ENCODE measurements around the gene BTNL8. TPM values are rescaled to one million over a fixed set of nuclear protein-coding genes. Genes with fewer than 3 reads are reported as not detected.

BTNL8 gene
- total and polyA plus RNA-seq, 4 donors, result 0.29 to 2.0 (median 0.30) TPM; not detected in 1

DNA sequence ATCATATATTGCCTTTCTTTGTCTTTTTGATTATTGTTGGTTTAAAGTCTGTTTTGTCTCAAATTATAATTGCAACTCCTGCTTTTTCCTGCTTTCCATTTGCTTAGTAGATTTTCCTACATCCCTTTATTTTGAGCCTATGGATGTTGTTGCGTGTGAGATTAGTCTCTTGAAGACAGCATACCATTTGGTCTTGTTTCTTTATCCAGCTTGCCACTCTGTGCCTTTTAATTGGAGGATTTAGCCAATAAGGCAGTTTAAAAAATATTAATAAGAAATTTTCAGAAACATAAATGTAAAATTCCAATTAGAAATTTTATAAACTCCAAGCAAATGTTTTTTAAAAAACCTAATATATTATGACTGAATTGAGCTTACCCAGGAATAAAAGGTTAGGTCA, 24.0 kb downstream of the BTNL8 start:
- Histone ChIP-seq H3K27ac (ENCODE audit: low read depth in 1 of 2, low read length in 2 of 2) (no peak overlapping the region), H3K4me3 (ENCODE audit: low read length in 2 of 2) (no peak overlapping the region), H3K36me3 (ENCODE audit: control insufficient read depth in 1 of 2, insufficient read depth in 2 of 2, low read length in 1 of 2) (no peaks in the 10 kb centered on the region), H3K4me1 (ENCODE audit: control insufficient read depth in 1 of 2, insufficient read depth in 2 of 2, low read length in 2 of 2) (no peaks in the 10 kb centered on the region), H3K27me3 (ENCODE audit: control insufficient read depth in 1 of 2, insufficient read depth in 2 of 2, low read length in 1 of 2) (peaks cover 0 to 5% of the 10 kb centered on the region in 2 donors), H3K9me3 (ENCODE audit: control insufficient read depth, low read length) (peaks cover 15% of the 10 kb centered on the region)
- intact Hi-C loops (cut with DNase I), result no loop called here
- ATAC-seq (ENCODE audit: low FRiP score) (no peak), DNase-seq (no peak)
- 74 to 88% methylated on average over 1 of the region's 1 CpG for WGBS, 2 donors

- Histone ChIP-seq H3K27ac (ENCODE audit: low read depth in 1 of 2, low read length in 2 of 2) (no peak overlapping the region), H3K4me1 (ENCODE audit: control insufficient read depth in 1 of 2, insufficient read depth in 2 of 2, low read length in 2 of 2) (no peaks in the 10 kb centered on the region), H3K4me3 (ENCODE audit: low read length in 2 of 2) (no peak overlapping the region), H3K9me3 (ENCODE audit: control insufficient read depth, low read length) (peaks cover 9% of the 10 kb centered on the region), H3K27me3 (ENCODE audit: control insufficient read depth in 1 of 2, insufficient read depth in 2 of 2, low read length in 1 of 2) (no peaks in the 10 kb centered on the region), H3K36me3 (ENCODE audit: control insufficient read depth in 1 of 2, insufficient read depth in 2 of 2, low read length in 1 of 2) (no peaks in the 10 kb centered on the region)
- no peak for DNase-seq
- ATAC-seq (ENCODE audit: low FRiP score), result no peak
- intact Hi-C loops (cut with DNase I), result no loop called here
Observed at GRCh38 chr5:180932660-180933059, 33.7 kb downstream of the BTNL8 start.

DNA sequence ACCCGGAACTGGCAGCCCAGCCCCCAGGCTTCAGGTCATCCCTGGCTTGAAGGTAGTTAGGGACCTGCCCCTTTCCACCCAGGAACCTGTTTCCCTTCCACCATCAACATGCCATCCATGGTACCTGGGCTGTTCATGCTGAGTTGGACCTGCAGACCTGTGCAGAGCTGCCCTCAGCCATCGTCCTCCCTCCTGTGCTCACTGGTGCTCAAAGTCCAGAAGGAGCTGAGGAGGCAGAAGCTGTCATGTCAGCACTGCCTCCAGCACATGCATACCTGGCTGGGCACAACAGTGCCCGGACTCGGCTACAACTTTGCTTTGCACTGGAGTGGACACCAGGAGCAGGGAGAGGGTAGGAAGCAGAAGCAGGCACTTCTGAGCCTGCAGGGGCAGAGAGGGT, 36.2 kb downstream of the BTNL8 start:
- WGBS, 2 donors, result 65 to 69% methylated on average over 4 of the region's 4 CpGs

GRCh38 chr5:180938294-180938693, 39.3 kb downstream of the BTNL8 start:
- Histone ChIP-seq H3K4me3 (ENCODE audit: low read length in 2 of 2) (no peak overlapping the region), H3K9me3 (ENCODE audit: control insufficient read depth, low read length) (peaks cover 10% of the 10 kb centered on the region), H3K4me1 (ENCODE audit: control insufficient read depth in 1 of 2, insufficient read depth in 2 of 2, low read length in 2 of 2) (no peaks in the 10 kb centered on the region), H3K27ac (ENCODE audit: low read depth in 1 of 2, low read length in 2 of 2) (no peak overlapping the region), H3K36me3 (ENCODE audit: control insufficient read depth in 1 of 2, insufficient read depth in 2 of 2, low read length in 1 of 2) (no peaks in the 10 kb centered on the region), H3K27me3 (ENCODE audit: control insufficient read depth in 1 of 2, insufficient read depth in 2 of 2, low read length in 1 of 2) (no peaks in the 10 kb centered on the region)
- DNase-seq (no peak), ATAC-seq (ENCODE audit: low FRiP score) (no peak)
- WGBS, 2 donors, result 77 to 82% methylated on average over 6 of the region's 6 CpGs
- intact Hi-C loops (cut with DNase I), result no loop called here

More for the DNA sequence above, 36.2 kb downstream of the BTNL8 start:
- Histone ChIP-seq H3K27ac (ENCODE audit: low read depth in 1 of 2, low read length in 2 of 2) (no peak overlapping the region), H3K27me3 (ENCODE audit: control insufficient read depth in 1 of 2, insufficient read depth in 2 of 2, low read length in 1 of 2) (no peaks in the 10 kb centered on the region), H3K36me3 (ENCODE audit: control insufficient read depth in 1 of 2, insufficient read depth in 2 of 2, low read length in 1 of 2) (no peaks in the 10 kb centered on the region), H3K4me1 (ENCODE audit: control insufficient read depth in 1 of 2, insufficient read depth in 2 of 2, low read length in 2 of 2) (no peaks in the 10 kb centered on the region), H3K9me3 (ENCODE audit: control insufficient read depth, low read length) (peaks cover 9% of the 10 kb centered on the region), H3K4me3 (ENCODE audit: low read length in 2 of 2) (no peak overlapping the region)
- intact Hi-C loops (cut with DNase I), result no loop called here
- no peak for ATAC-seq (ENCODE audit: low FRiP score)
- no peak for DNase-seq

DNA sequence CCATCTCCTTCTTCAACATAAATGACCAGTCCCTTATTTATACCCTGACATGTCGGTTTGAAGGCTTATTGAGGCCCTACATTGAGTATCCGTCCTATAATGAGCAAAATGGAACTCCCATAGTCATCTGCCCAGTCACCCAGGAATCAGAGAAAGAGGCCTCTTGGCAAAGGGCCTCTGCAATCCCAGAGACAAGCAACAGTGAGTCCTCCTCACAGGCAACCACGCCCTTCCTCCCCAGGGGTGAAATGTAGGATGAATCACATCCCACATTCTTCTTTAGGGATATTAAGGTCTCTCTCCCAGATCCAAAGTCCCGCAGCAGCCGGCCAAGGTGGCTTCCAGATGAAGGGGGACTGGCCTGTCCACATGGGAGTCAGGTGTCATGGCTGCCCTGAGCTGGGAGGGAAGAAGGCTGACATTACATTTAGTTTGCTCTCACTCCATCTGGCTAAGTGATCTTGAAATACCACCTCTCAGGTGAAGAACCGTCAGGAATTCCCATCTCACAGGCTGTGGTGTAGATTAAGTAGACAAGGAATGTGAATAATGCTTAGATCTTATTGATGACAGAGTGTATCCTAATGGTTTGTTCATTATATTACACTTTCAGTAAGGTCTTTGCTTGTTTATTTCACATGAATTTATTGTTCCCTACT, 51.5 kb downstream of the BTNL8 start:
- ATAC-seq (ENCODE audit: low FRiP score) (no peak), DNase-seq (no peak)
- intact Hi-C loops (cut with DNase I), result no loop called here
- 68% methylated on average over 6 of the region's 6 CpGs for WGBS, 2 donors
- Histone ChIP-seq H3K4me3 (ENCODE audit: low read length in 2 of 2) (no peak overlapping the region), H3K9me3 (ENCODE audit: control insufficient read depth, low read length) (no peaks in the 10 kb centered on the region), H3K36me3 (ENCODE audit: control insufficient read depth in 1 of 2, insufficient read depth in 2 of 2, low read length in 1 of 2) (no peaks in the 10 kb centered on the region), H3K27ac (ENCODE audit: low read depth in 1 of 2, low read length in 2 of 2) (no peak overlapping the region), H3K4me1 (ENCODE audit: control insufficient read depth in 1 of 2, insufficient read depth in 2 of 2, low read length in 2 of 2) (no peaks in the 10 kb centered on the region), H3K27me3 (ENCODE audit: control insufficient read depth in 1 of 2, insufficient read depth in 2 of 2, low read length in 1 of 2) (no peaks in the 10 kb centered on the region)

DNA sequence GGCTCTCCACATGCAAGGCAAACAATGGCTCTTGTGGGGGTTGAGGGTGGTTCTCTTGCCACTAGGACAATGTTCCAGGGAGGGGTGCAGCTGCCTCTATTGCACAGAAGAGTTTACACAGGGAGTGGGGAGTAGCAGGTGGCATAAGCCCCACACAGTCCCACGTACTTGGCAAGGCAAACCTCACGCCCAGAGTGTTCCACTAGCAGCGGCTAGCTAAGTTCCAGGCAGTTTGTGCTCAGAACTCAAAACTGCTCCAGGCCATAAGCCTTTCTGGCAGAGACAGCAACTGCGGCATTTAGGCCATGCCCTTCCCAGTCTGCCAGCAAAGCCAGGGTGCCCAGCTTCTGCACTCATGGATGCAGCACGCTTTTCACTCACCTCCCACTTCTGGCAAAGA, 60.7 kb downstream of the BTNL8 start:
- no peak overlapping the region for H3K4me3 ChIP-seq (ENCODE audit: low read length in 2 of 2)
- H3K9me3 ChIP-seq (ENCODE audit: control insufficient read depth, low read length), result peaks cover 5% of the 10 kb centered on the region
- no peaks in the 10 kb centered on the region for H3K36me3 ChIP-seq (ENCODE audit: control insufficient read depth in 1 of 2, insufficient read depth in 2 of 2, low read length in 1 of 2)
- H3K27me3 ChIP-seq (ENCODE audit: control insufficient read depth in 1 of 2, insufficient read depth in 2 of 2, low read length in 1 of 2), result no peaks in the 10 kb centered on the region
- intact Hi-C loops (cut with DNase I), result no loop called here
- DNase-seq (no peak), ATAC-seq (ENCODE audit: low FRiP score) (no peak)
- H3K4me1 ChIP-seq (ENCODE audit: control insufficient read depth in 1 of 2, insufficient read depth in 2 of 2, low read length in 2 of 2), result no peaks in the 10 kb centered on the region
- WGBS, 2 donors, result 76 to 89% methylated on average over 4 to 5 of the region's 5 CpGs
- no peak overlapping the region for H3K27ac ChIP-seq (ENCODE audit: low read depth in 1 of 2, low read length in 2 of 2)

- H3K36me3 ChIP-seq (ENCODE audit: control insufficient read depth in 1 of 2, insufficient read depth in 2 of 2, low read length in 1 of 2), result no peaks in the 10 kb centered on the region
- ATAC-seq (ENCODE audit: low FRiP score), result no peak
- H3K27ac ChIP-seq (ENCODE audit: low read depth in 1 of 2, low read length in 2 of 2), result no peak overlapping the region
- intact Hi-C loops (cut with DNase I), result no loop called here
- no peak overlapping the region for H3K4me3 ChIP-seq (ENCODE audit: low read length in 2 of 2)
- WGBS, 2 donors, result 63 to 73% methylated on average over 3 of the region's 3 CpGs
- H3K9me3 ChIP-seq (ENCODE audit: control insufficient read depth, low read length), result peaks cover 5% of the 10 kb centered on the region
- no peaks in the 10 kb centered on the region for H3K4me1 ChIP-seq (ENCODE audit: control insufficient read depth in 1 of 2, insufficient read depth in 2 of 2, low read length in 2 of 2)
- no peak for DNase-seq
- no peaks in the 10 kb centered on the region for H3K27me3 ChIP-seq (ENCODE audit: control insufficient read depth in 1 of 2, insufficient read depth in 2 of 2, low read length in 1 of 2)
Observed at GRCh38 chr5:180960209-180960608, 61.2 kb downstream of the BTNL8 start.

DNA sequence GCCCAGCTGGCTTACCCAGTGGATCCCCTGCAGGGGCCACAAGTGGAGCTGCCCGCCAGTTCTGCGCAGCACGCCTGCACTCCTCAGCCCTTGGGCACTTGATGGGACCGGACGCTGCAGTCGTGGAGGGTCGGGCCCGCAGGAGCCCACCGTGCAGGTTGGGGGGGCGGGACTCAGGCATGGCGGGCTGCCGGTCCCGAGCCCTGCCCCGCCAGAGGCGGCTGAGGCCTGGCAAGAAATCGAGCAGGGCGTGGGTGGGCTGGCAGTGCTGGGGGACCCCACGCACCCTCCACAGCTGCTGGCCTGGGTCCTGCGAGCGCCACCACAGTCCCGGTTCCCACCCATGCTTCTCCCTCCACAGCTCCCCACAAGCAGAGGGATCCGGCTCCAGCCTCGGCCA, 70.4 kb downstream of the BTNL8 start:
- WGBS, 2 donors, result 94 to 95% methylated on average over 8 to 23 of the region's 23 CpGs
- H3K36me3 ChIP-seq (ENCODE audit: control insufficient read depth in 1 of 2, insufficient read depth in 2 of 2, low read length in 1 of 2), result no peaks in the 10 kb centered on the region
- H3K4me1 ChIP-seq (ENCODE audit: control insufficient read depth in 1 of 2, insufficient read depth in 2 of 2, low read length in 2 of 2), result no peaks in the 10 kb centered on the region
- H3K9me3 ChIP-seq (ENCODE audit: control insufficient read depth, low read length), result no peaks in the 10 kb centered on the region
- ATAC-seq (ENCODE audit: low FRiP score) (peak; percentile 11), DNase-seq (no peak)
- H3K27ac ChIP-seq (ENCODE audit: low read depth in 1 of 2, low read length in 2 of 2), result no peak overlapping the region
- no peak overlapping the region for H3K4me3 ChIP-seq (ENCODE audit: low read length in 2 of 2)
- H3K27me3 ChIP-seq (ENCODE audit: control insufficient read depth in 1 of 2, insufficient read depth in 2 of 2, low read length in 1 of 2), result no peaks in the 10 kb centered on the region
- intact Hi-C loops (cut with DNase I), result no loop called here

- H3K27me3 ChIP-seq (ENCODE audit: control insufficient read depth in 1 of 2, insufficient read depth in 2 of 2, low read length in 1 of 2), result no peaks in the 10 kb centered on the region
- DNase-seq (no peak), ATAC-seq (ENCODE audit: low FRiP score) (no peak)
- H3K4me1 ChIP-seq (ENCODE audit: control insufficient read depth in 1 of 2, insufficient read depth in 2 of 2, low read length in 2 of 2), result no peaks in the 10 kb centered on the region
- no peaks in the 10 kb centered on the region for H3K36me3 ChIP-seq (ENCODE audit: control insufficient read depth in 1 of 2, insufficient read depth in 2 of 2, low read length in 1 of 2)
- no peak overlapping the region for H3K27ac ChIP-seq (ENCODE audit: low read depth in 1 of 2, low read length in 2 of 2)
- no peak overlapping the region for H3K4me3 ChIP-seq (ENCODE audit: low read length in 2 of 2)
- intact Hi-C loops (cut with DNase I), result no loop called here
- WGBS, 2 donors, result 95 to 96% methylated on average over 26 to 31 of the region's 31 CpGs
- H3K9me3 ChIP-seq (ENCODE audit: control insufficient read depth, low read length), result no peaks in the 10 kb centered on the region
Observed at GRCh38 chr5:180970336-180970735, 71.4 kb downstream of the BTNL8 start.

All from aorta (tissue), 5 donors.